Measurements from ENCODE around the gene SPATA6L.

Gene SPATA6L

GRCh38 chr9:4581861-4582565 lies 84.3 kb downstream of the SPATA6L start:
- no peak for TF ChIP-seq CTCF (IDR thresholded peaks at IDR 0.05; ENCODE audit: low read depth, low read length, missing control alignments)
- in situ Hi-C loops (cut with HindIII; ENCODE audit: low pct_ligation_motif_present, low sequenced_read_pairs): no loop called here

GRCh38 chr9:4581035-4581760 lies 85.1 kb downstream of the SPATA6L start:
- Histone ChIP-seq H3K4me3 (ENCODE audit: low read depth, low read length) (no peak overlapping the region), H3K27me3 (replicated peaks) (no peaks in the 10 kb centered on the region), H3K27ac (no peak overlapping the region), H3K36me3 (replicated peaks) (peaks cover 6% of the 10 kb centered on the region)
- in situ Hi-C loops (cut with HindIII; ENCODE audit: low pct_ligation_motif_present, low sequenced_read_pairs): no loop called here
- DNase-seq: no peak
- TF ChIP-seq CTCF (IDR thresholded peaks at IDR 0.05; ENCODE audit: low read depth, low read length, missing control alignments): no peak

More at GRCh38 chr9:4581861-4582565, 84.3 kb downstream of the SPATA6L start:
- Histone ChIP-seq H3K27me3 (replicated peaks) (no peaks in the 10 kb centered on the region), H3K4me3 (ENCODE audit: low read depth, low read length) (no peak overlapping the region), H3K36me3 (replicated peaks) (peaks cover 2% of the 10 kb centered on the region), H3K27ac (no peak overlapping the region)
- no peak for DNase-seq

GRCh38 chr9:4579001-4579400 lies 87.3 kb downstream of the SPATA6L start:
- no peak for DNase-seq
- Histone ChIP-seq H3K27me3 (replicated peaks) (no peaks in the 10 kb centered on the region), H3K36me3 (replicated peaks) (peaks cover 4% of the 10 kb centered on the region), H3K4me3 (ENCODE audit: low read depth, low read length) (no peak overlapping the region), H3K27ac (no peak overlapping the region)
- TF ChIP-seq CTCF (IDR thresholded peaks at IDR 0.05; ENCODE audit: low read depth, low read length, missing control alignments): no peak
- in situ Hi-C loops (cut with HindIII; ENCODE audit: low pct_ligation_motif_present, low sequenced_read_pairs): no loop called here

- no peaks in the 10 kb centered on the region for H3K27me3 ChIP-seq (replicated peaks)
- peaks cover 4% of the 10 kb centered on the region for H3K36me3 ChIP-seq (replicated peaks)
- H3K4me3 ChIP-seq (ENCODE audit: low read depth, low read length): no peak overlapping the region
- in situ Hi-C loops (cut with HindIII; ENCODE audit: low pct_ligation_motif_present, low sequenced_read_pairs): no loop called here
- no peak overlapping the region for H3K27ac ChIP-seq
- DNase-seq: no peak
- TF ChIP-seq CTCF (IDR thresholded peaks at IDR 0.05; ENCODE audit: low read depth, low read length, missing control alignments): no peak
Observed at GRCh38 chr9:4576448-4576847, 89.8 kb downstream of the SPATA6L start.

GRCh38 chr9:4575997-4576396 lies 90.3 kb downstream of the SPATA6L start:
- DNase-seq: no peak
- Histone ChIP-seq H3K4me3 (ENCODE audit: low read depth, low read length) (no peak overlapping the region), H3K36me3 (replicated peaks) (peaks cover 4% of the 10 kb centered on the region), H3K27me3 (replicated peaks) (no peaks in the 10 kb centered on the region), H3K27ac (no peak overlapping the region)
- in situ Hi-C loops (cut with HindIII; ENCODE audit: low pct_ligation_motif_present, low sequenced_read_pairs): no loop called here
- TF ChIP-seq CTCF (IDR thresholded peaks at IDR 0.05; ENCODE audit: low read depth, low read length, missing control alignments): no peak

Measured in brain microvascular endothelial cell (primary cell).